ENCODE measurements around the gene ZDHHC13.

ZDHHC13 gene

DNA sequence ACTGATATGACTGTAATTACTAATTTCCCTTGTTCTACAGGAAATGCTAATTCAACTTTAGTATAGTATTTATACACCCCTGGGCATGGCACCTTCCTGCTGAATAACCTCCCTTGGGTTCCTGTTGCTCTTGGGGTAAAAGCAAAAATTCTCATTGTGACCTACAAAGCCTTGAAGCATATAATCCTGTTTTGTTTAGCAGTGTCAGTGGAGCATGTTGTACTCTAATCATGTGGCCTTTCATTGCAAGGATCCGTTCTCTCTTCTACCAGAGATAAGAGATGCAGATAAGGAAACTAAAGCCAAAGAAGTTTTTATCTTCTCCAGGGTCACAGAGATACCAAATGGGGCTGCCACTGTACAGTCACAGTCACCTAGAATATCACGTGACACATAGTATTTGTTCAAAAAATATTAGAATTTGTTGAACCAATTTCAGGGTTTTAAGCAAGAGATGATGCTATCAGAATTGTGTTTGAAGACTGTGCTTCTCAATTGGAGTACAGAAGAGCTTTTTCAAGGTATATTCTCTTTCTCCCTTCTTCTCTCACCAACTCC is 59.7 kb downstream of the ZDHHC13 start:
- Mint-ChIP-seq H3K4me1 (peaks cover 28% of the 10 kb centered on the region), H3K9me3 (peaks cover 5% of the 10 kb centered on the region), H3K27me3 (no peaks in the 10 kb centered on the region), H3K27ac (peak overlapping the region; percentile 25), H3K4me3 (no peak overlapping the region), H3K36me3 (peaks cover 50% of the 10 kb centered on the region)
- no peak for ATAC-seq

DNA sequence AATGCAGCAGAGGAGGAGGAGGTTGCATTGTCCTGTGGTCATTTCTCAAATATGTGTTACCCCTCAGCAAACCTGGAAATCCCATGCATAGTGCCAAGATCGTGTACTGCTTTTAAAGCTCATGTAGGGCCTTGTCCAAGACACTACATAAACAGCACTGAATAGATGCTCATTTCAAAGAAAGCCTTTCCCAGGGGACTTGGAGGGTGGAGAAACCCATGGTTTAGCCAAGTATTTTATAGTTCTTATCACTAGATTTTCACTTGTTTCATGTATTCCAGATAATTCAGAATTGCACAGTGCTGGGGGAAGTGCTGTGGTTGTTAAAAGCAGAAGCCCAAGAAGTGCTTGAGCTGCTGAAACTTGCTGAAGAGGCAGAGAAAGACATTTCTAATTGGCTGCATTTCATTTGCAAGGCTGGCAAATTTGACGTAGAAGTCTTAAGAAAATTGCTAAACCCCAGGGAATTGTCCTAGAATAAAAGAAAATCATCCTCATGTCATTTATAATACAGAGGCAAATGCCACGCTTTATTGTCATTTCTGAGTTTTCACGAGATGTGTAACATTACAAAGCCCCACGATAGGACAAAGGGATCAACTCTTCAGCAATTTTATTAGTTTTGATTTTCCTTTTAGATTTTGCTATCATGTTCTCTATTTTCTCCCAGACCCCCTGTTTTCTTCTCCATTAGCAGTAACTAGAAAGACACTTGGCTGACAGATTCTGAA is 64.7 kb downstream of the ZDHHC13 start:
- H3K9me3 Mint-ChIP-seq: peaks cover 3% of the 10 kb centered on the region
- no peak overlapping the region for H3K4me3 Mint-ChIP-seq
- H3K27ac Mint-ChIP-seq: no peak overlapping the region
- ATAC-seq: no peak
- H3K36me3 Mint-ChIP-seq: peaks cover 35% of the 10 kb centered on the region
- peaks cover 2% of the 10 kb centered on the region for H3K4me1 Mint-ChIP-seq
- H3K27me3 Mint-ChIP-seq: no peaks in the 10 kb centered on the region

DNA sequence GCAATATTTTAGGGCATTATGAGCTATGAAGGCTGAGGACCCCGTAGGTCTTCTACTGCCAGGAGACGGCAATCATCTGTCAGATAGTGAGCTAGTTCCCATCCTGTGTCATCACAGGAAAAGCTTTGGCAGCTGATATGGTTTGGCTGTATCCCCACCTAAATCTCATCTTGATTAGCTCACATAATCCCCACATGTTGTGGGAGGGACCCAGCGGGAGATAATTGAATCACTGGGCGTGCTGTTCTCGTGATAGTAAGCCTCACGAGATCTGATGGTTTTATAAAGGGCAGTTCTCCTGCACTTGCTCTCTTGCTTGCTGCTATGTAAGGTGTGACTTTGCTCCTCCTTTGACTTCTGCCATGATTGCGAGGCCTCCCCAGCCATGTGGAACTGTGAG is 66.7 kb downstream of the ZDHHC13 start:
- no peak overlapping the region for H3K4me3 Mint-ChIP-seq
- peaks cover 22% of the 10 kb centered on the region for H3K36me3 Mint-ChIP-seq
- no peaks in the 10 kb centered on the region for H3K27me3 Mint-ChIP-seq
- H3K4me1 Mint-ChIP-seq: no peaks in the 10 kb centered on the region
- no peak overlapping the region for H3K27ac Mint-ChIP-seq
- peaks cover under 1% of the 10 kb centered on the region for H3K9me3 Mint-ChIP-seq
- ATAC-seq: no peak

DNA sequence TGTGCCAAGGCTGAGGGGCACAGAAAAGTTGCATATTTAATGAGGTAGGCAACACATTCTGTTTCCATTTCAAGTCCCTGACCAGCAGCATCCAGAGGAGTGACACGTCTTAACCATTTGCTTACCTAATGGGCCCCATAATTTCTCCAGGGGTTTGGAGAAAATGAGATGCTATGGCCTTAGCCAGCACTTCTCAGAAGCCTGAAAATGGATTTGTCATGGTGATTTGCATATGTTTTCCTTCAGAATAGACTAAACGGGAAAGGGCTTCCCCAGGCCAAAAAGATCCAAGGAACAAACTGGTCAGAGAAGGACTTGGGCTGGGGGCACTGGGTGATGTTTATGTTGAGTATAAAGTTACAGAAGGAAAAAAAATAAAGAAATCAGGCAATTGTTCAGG is 68.1 kb downstream of the ZDHHC13 start:
- no peak overlapping the region for H3K4me3 Mint-ChIP-seq
- no peaks in the 10 kb centered on the region for H3K27me3 Mint-ChIP-seq
- H3K36me3 Mint-ChIP-seq: peaks cover 20% of the 10 kb centered on the region
- no peaks in the 10 kb centered on the region for H3K4me1 Mint-ChIP-seq
- H3K27ac Mint-ChIP-seq: no peak overlapping the region
- no peaks in the 10 kb centered on the region for H3K9me3 Mint-ChIP-seq
- no peak for ATAC-seq

DNA sequence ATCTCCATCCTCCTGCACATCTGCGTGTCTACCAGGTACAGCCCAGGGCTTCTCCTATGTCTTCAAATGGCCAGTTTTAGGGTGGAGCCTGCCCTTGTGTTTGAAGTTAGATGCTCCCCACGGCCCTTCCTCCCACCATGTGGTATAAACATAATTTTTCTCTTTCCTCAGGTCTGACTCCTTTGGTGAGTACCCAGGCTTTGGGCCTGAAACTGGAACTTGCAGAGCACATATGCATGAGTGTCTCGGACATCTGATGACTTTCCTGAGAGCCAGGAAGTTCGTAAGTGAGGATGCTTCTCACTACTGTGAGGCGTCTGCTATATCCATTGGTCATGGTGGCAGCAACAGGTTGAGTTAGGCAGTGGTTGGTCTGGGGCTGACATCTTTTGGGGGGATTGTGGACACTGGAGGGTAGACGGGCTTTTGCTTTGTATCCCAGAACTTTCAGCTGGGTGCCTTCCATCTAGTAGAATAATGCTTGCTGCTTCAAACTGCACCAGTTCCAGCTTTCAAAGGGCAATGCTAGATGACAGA is 68.6 kb downstream of the ZDHHC13 start:
- H3K27ac Mint-ChIP-seq: no peak overlapping the region
- H3K4me3 Mint-ChIP-seq: no peak overlapping the region
- H3K9me3 Mint-ChIP-seq: no peaks in the 10 kb centered on the region
- H3K27me3 Mint-ChIP-seq: no peaks in the 10 kb centered on the region
- no peaks in the 10 kb centered on the region for H3K4me1 Mint-ChIP-seq
- H3K36me3 Mint-ChIP-seq: peaks cover 20% of the 10 kb centered on the region
- ATAC-seq: no peak

DNA sequence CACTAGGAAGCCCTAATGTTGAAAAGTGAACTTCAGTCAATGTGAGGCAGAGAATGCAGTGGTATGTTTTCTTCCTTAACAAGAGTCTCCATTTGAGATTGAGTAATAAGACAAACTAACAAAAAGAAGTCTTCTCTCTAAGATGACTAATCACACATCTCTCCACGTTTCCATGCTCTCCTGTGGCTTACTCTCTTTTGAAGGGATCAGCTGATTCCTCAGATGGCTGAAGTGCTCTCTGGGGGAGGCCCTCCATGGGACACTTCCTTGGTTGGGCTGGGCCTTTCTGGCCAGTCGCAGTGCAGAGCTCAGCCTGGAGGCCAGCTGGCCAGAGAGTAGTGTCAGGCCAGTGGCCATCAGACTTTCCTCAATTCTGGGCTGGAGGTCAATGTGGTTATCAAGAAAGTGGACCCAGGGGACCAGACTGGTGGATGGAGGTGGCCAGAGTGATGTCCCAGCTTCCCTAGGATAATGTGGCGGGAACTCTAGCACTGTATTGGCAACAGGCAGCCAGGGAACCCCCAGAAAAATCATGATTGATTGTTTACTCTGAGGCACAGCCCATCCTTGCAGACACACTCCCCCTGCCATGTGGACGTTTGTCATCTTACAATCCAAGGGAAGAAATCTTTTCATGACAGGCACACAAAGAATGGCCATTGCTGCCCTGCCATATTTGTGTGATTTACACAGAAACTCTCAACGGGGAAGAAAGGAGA is 70.3 kb downstream of the ZDHHC13 start:
- Mint-ChIP-seq H3K9me3 (no peaks in the 10 kb centered on the region), H3K36me3 (peaks cover 20% of the 10 kb centered on the region)

DNA sequence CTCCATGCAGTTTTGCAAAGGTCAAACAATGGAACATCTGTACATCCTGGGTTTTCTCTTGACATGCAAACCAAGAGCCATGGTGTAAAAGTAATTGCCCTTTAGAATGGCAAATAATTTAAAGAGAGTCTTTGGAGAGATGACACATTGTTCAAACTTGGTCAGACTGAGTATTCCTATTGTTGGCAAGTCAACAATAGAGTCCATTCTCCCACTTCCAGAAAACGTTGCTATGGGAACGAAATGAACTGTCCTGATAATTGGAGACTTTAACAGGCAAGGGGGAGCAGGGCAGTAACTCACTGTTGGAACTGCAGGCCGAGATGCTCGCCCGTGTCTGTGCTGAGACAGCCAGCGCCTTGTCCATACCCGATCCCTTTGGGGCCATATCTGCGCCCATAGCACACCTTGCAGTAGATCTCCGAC is 70.9 kb downstream of the ZDHHC13 start:
- ATAC-seq: no peak
- no peaks in the 10 kb centered on the region for H3K27me3 Mint-ChIP-seq

More for the DNA sequence above, 70.3 kb downstream of the ZDHHC13 start:
- Mint-ChIP-seq H3K4me3 (no peak overlapping the region), H3K27ac (no peak overlapping the region), H3K4me1 (no peaks in the 10 kb centered on the region), H3K27me3 (no peaks in the 10 kb centered on the region)
- no peak for ATAC-seq

DNA sequence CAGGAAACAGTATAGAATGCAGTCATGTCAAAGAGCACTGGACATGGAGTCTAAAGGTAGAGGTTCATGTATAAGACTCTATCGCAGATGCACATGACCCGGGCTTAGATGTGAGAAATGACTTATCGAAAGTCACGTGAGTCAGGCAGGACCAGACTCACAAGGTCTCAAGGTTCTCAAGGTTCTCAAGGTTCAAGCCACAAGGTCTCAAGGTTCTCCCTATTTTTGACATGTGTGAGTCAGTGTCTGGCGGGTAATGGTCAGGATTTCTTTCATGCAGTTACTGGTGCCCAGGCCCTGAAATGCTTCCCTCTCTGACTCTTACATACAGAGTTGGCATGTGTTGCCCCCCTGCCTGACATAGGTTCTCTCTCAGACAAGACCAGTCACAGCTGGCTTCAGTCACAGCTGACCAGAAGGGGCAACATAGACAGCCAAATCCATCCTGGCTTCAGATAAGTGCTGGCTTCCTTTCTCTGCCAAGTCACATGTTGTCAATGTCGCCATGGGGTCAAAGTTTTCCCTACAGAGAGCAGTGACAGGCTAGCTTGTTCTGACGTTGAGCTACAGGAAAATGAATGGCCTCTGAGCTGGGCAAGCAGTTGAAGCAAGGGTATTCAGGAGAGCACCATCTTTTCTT is 74.7 kb downstream of the ZDHHC13 start:
- Mint-ChIP-seq H3K4me3 (no peak overlapping the region), H3K4me1 (no peaks in the 10 kb centered on the region), H3K27me3 (no peaks in the 10 kb centered on the region), H3K36me3 (peaks cover 2% of the 10 kb centered on the region), H3K9me3 (no peaks in the 10 kb centered on the region), H3K27ac (no peak overlapping the region)
- ATAC-seq: no peak

More for the DNA sequence above, 70.9 kb downstream of the ZDHHC13 start:
- Mint-ChIP-seq H3K9me3 (no peaks in the 10 kb centered on the region), H3K36me3 (peaks cover 20% of the 10 kb centered on the region), H3K4me3 (no peak overlapping the region), H3K27ac (no peak overlapping the region), H3K4me1 (no peaks in the 10 kb centered on the region)

DNA sequence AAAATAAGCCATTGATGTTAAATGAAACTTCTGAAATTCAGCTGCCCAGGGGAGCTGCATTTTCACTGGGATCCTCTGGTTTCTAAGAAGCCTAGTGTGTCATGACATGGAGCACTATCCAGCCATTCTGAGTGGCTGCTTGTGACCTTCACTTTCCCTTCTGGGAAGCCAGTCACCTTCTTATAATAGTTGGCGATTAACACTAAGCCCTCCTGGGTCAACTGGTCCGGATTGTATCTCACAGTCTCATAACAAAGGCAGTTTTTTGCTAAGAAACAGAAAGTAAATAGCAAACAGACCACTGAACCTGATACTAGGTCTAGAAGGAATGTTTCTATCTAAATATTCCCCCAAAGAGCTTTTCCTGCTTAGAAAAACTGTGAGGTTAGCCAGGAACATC is 76.9 kb downstream of the ZDHHC13 start:
- no peak overlapping the region for H3K4me3 Mint-ChIP-seq
- no peaks in the 10 kb centered on the region for H3K36me3 Mint-ChIP-seq
- no peak overlapping the region for H3K27ac Mint-ChIP-seq
- ATAC-seq: no peak
- no peaks in the 10 kb centered on the region for H3K27me3 Mint-ChIP-seq
- H3K4me1 Mint-ChIP-seq: no peaks in the 10 kb centered on the region
- no peaks in the 10 kb centered on the region for H3K9me3 Mint-ChIP-seq

DNA sequence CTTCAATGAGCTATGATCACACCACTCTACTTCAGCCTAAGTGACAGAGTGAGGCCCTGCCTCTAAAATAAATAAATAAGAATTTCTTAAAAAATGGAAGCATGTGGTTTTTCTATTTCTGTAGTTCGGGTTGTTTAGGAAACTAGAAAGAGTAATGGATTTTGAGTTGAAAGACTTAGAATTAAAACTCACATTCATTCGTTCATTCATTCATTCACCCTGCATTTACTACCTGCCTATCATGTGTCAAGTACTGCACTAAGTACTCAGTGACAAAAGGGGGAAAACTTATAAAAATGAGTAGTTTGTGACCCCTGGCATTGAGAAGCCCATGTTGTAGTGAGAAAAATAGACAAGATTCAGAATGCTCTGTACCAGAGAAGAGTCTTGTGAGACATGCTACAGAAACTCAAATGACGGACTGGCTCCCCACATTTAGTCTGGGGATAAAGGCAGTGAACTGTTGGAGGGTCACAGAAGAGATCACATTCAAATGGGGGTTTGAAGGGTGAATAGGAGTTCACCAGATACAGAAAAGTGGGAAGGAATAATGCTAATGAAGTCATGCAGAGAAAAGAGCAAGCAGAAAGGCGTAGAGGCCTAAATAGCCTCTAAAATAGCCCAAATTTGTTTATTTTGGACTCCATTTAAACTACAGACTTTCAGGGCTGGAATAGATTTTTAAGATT is 77.8 kb downstream of the ZDHHC13 start:
- Mint-ChIP-seq H3K4me3 (no peak overlapping the region), H3K9me3 (no peaks in the 10 kb centered on the region), H3K36me3 (no peaks in the 10 kb centered on the region), H3K27me3 (peaks cover under 1% of the 10 kb centered on the region), H3K27ac (no peak overlapping the region), H3K4me1 (no peaks in the 10 kb centered on the region)
- ATAC-seq: no peak

DNA sequence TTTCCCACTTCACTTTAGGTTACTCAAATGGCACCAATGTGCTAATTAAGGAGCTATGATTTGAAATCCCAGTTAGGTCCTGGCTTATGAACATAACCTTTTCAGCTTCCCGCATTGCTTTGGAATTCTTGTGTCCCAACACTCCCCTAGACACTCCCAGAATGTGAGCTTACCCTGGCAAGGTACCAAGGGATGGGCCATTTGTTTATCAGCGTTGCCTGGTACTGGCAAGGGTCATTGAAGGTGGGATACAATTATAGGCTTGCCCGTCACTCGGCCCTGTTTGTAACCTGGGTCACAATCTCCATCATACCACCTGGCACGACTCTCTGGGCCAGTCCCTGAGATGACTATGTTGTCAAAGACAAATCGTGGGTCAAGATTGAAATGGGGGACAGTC is 79.5 kb downstream of the ZDHHC13 start:
- Mint-ChIP-seq H3K4me3 (no peak overlapping the region), H3K4me1 (no peaks in the 10 kb centered on the region), H3K36me3 (no peaks in the 10 kb centered on the region), H3K9me3 (no peaks in the 10 kb centered on the region), H3K27ac (no peak overlapping the region), H3K27me3 (peaks cover 16% of the 10 kb centered on the region)
- no peak for ATAC-seq

DNA sequence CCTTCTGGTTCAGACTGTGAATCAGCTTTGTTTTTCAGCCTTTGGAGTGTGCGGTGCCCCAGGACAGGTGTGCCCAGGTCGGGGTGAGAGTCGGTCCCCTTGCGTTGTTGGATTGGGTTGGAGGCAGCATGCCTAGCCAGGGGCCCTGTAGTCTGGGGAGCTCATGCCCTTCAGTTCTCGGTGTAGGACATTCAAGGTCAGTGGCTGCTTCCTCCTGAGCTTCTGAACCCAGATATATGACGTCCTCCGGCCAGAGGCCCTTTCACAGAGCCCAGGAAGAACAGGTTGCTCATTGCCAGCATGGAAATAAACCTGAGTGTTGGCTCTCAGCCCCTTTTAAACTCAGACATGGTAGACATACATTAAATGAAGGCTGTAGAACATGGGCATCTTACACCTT is 82.1 kb downstream of the ZDHHC13 start:
- no peak for ATAC-seq
- H3K4me3 Mint-ChIP-seq: no peak overlapping the region
- H3K27me3 Mint-ChIP-seq: peaks cover 24% of the 10 kb centered on the region
- no peaks in the 10 kb centered on the region for H3K9me3 Mint-ChIP-seq
- no peaks in the 10 kb centered on the region for H3K4me1 Mint-ChIP-seq
- no peak overlapping the region for H3K27ac Mint-ChIP-seq
- no peaks in the 10 kb centered on the region for H3K36me3 Mint-ChIP-seq

DNA sequence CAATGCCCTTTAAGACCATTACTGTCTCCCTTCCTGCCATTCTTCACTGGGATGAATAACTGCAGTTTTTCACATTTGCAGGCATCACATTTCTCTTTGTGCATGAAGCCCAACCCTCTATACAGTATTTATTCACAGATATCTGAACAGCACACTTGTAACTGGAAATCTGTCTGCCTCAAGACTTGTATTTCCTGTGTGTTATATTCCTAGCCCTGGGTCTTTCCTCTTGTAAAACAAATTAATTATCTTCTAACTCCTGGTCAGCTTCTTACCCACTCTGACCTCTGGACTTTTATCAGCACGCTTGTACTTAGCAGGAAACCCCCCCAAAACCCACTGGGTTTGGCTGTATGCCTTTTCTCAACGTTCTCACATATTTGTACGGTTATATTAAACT is 82.8 kb downstream of the ZDHHC13 start:
- peaks cover 24% of the 10 kb centered on the region for H3K27me3 Mint-ChIP-seq
- H3K4me3 Mint-ChIP-seq: no peak overlapping the region
- no peak overlapping the region for H3K27ac Mint-ChIP-seq
- no peaks in the 10 kb centered on the region for H3K4me1 Mint-ChIP-seq
- no peak for ATAC-seq
- H3K36me3 Mint-ChIP-seq: no peaks in the 10 kb centered on the region
- no peaks in the 10 kb centered on the region for H3K9me3 Mint-ChIP-seq

DNA sequence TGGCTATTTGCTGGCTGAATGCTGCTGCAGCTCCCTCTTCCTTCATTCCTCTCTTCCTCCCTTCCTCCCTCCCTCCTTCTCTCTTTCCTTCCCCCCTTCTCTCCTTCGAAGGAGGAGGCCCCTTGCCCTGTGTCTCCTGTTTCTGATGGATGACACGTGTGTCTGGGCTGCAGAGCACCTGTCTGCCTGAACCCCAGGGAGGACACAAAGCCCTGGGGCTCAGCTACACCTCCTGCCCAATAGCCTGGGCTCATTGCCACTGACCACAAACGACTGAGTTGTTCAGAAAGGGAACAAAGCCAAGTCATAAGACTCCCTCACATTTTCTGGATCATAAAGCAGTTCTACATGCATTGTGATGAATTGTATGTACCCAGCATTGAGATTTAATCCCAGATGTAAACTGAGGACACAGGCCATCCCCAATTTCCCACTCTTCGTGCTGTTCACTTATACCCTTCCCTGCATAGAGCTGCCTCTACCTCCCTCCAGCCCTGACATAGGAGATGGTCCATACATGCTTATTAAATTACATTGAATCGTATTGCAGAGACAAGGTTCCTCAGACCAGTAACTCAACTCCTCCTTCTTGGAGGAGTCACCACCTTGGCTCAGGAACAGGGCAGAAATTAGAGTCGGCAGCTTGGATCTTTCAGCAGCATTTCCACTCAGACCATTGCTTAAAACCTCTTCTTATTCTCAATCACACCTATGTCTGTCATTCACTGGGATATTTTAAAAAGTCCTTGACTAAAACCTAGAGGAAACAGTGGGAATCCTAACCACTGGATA is 83.6 kb downstream of the ZDHHC13 start:
- Mint-ChIP-seq H3K27me3 (peaks cover 24% of the 10 kb centered on the region), H3K36me3 (no peaks in the 10 kb centered on the region), H3K9me3 (no peaks in the 10 kb centered on the region), H3K27ac (no peak overlapping the region), H3K4me1 (no peaks in the 10 kb centered on the region), H3K4me3 (no peak overlapping the region)
- no peak for ATAC-seq
